DND-41 (cell line): ENCODE data around the gene GAREM2.

Source experiments
- EZH2 ChIP-seq: IDR thresholded peaks from 3 replicates; pipeline ENCODE4 v1.6.1; 2012; ENCODE audit warnings: borderline replicate concordance, low read depth, mild to moderate bottlenecking, moderate library complexity, low read length, inconsistent platforms; ENCODE audit not compliant: severe bottlenecking
- TF ChIP-seq, protein P1 (sequence below): IDR thresholded peaks from 2 replicates; pipeline ENCODE4 v1.5.1; 2012; ENCODE audit warnings: borderline replicate concordance, low read length, moderate library complexity, mild to moderate bottlenecking; ENCODE audit not compliant: poor library complexity, severe bottlenecking; ENCODE audit errors: extremely low read depth

- TF ChIP-seq, protein P1, sequence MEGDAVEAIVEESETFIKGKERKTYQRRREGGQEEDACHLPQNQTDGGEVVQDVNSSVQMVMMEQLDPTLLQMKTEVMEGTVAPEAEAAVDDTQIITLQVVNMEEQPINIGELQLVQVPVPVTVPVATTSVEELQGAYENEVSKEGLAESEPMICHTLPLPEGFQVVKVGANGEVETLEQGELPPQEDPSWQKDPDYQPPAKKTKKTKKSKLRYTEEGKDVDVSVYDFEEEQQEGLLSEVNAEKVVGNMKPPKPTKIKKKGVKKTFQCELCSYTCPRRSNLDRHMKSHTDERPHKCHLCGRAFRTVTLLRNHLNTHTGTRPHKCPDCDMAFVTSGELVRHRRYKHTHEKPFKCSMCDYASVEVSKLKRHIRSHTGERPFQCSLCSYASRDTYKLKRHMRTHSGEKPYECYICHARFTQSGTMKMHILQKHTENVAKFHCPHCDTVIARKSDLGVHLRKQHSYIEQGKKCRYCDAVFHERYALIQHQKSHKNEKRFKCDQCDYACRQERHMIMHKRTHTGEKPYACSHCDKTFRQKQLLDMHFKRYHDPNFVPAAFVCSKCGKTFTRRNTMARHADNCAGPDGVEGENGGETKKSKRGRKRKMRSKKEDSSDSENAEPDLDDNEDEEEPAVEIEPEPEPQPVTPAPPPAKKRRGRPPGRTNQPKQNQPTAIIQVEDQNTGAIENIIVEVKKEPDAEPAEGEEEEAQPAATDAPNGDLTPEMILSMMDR, result no peak
- TF ChIP-seq EZH2, result no peak
Measured at GRCh38 chr2:26175466-26176278, 2.8 kb downstream of the GAREM2 start.
